OCI-M2 (cell line): ENCODE data around the gene USP24.

Source experiments
- DNase-seq: peaks from one replicate; lab custom pipeline; 2025; ENCODE audit not compliant: unreplicated experiment; lab: John Stamatoyannopoulos, UW

The USP24 gene

GRCh38 chr1:55215194-55216021 lies at the start of gene USP24:
USP24 (minus strand) TSS chr1:55215364; CDS start chr1:55215113, 251 bp downstream.
- no peak for DNase-seq

- DNase-seq = no peak
Observed at GRCh38 chr1:55262822-55263221, 47.7 kb upstream of the USP24 start.

- DNase-seq = no peak
Observed at GRCh38 chr1:55259911-55260609, 44.9 kb upstream of the USP24 start.

GRCh38 chr1:55257958-55258357 lies 42.8 kb upstream of the USP24 start:
- no peak for DNase-seq

- no peak for DNase-seq
Observed at GRCh38 chr1:55255901-55256300, 40.7 kb upstream of the USP24 start.

GRCh38 chr1:55252942-55253589 lies 37.9 kb upstream of the USP24 start:
- DNase-seq = no peak

- DNase-seq = no peak
Observed at GRCh38 chr1:55250399-55251075, 35.4 kb upstream of the USP24 start.

GRCh38 chr1:55249646-55250398 lies 34.7 kb upstream of the USP24 start:
- no peak for DNase-seq

- no peak for DNase-seq
Observed at GRCh38 chr1:55246896-55247295, 31.7 kb upstream of the USP24 start.

- DNase-seq = no peak
Observed at GRCh38 chr1:55246331-55246730, 31.2 kb upstream of the USP24 start.

GRCh38 chr1:55245781-55246180 lies 30.6 kb upstream of the USP24 start:
- DNase-seq = no peak

GRCh38 chr1:55244476-55245099 lies 29.4 kb upstream of the USP24 start:
- DNase-seq = no peak

- no peak for DNase-seq
Observed at GRCh38 chr1:55243655-55244054, 28.5 kb upstream of the USP24 start.

- no peak for DNase-seq
Observed at GRCh38 chr1:55239548-55239947, 24.4 kb upstream of the USP24 start.

- no peak for DNase-seq
Observed at GRCh38 chr1:55235722-55236121, 20.6 kb upstream of the USP24 start.

- no peak for DNase-seq
Observed at GRCh38 chr1:55234016-55234415, 18.9 kb upstream of the USP24 start.

- DNase-seq = no peak
Observed at GRCh38 chr1:55233145-55233777, 18.1 kb upstream of the USP24 start.

GRCh38 chr1:55232448-55233144 lies 17.4 kb upstream of the USP24 start:
- DNase-seq = no peak

- no peak for DNase-seq
Observed at GRCh38 chr1:55231745-55232144, 16.6 kb upstream of the USP24 start.
